ENCODE data around the gene NPR3. TPM values are rescaled to one million over a fixed set of nuclear protein-coding genes. Genes with fewer than 3 reads are reported as not detected.

Gene NPR3
- total RNA-seq, 2 donors from 2014 or later: 0.20 to 0.82 TPM

DNA sequence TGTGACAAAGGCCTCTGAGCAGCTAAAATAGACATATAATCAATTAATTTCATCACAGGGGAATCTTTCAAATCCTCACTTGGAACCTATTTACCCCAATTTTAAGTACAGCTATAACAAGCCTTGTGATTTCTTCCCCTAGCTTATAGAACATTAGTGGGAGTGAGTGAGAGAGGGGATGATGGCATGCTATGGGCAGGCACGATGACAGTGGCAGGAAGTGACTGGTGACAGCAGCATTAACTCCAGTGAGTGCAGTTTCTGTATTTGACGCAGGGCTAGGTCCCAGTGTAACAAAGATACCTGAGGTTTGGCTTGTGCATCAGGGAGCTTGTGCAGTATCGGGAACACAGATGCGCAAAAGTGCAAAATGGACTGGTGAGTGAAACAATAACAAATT is 54.1 kb downstream of the NPR3 start:
- peaks cover 14% of the 10 kb centered on the region for H3K9me3 Mint-ChIP-seq
- no peaks in the 10 kb centered on the region for H3K4me1 ChIP-seq (ENCODE audit: control insufficient read depth, insufficient read depth, low read length)
- no peaks in the 10 kb centered on the region for H3K4me1 Mint-ChIP-seq
- H3K4me3 Mint-ChIP-seq: no peak overlapping the region
- H3K27me3 Mint-ChIP-seq (ENCODE audit: insufficient read depth): no peaks in the 10 kb centered on the region
- no peaks in the 10 kb centered on the region for H3K27me3 ChIP-seq (ENCODE audit: control insufficient read depth, insufficient read depth, low read length, poor library complexity, severe bottlenecking)
- 91 to 93% methylated on average over 4 of the region's 4 CpGs for WGBS, 2 experiments (ENCODE audit: insufficient coverage in 1 of 2, insufficient read length in 1 of 2)
- no peaks in the 10 kb centered on the region for H3K36me3 Mint-ChIP-seq (ENCODE audit: low read depth)
- H3K9me3 ChIP-seq (ENCODE audit: control insufficient read depth, low read length): no peaks in the 10 kb centered on the region
- no peak overlapping the region for H3K9ac ChIP-seq (ENCODE audit: extremely low read depth, low read length, poor library complexity, severe bottlenecking)
- TF ChIP-seq CTCF (conservative IDR thresholded peaks at IDR 0.05): no peak
- no peak overlapping the region for H3K27ac ChIP-seq (ENCODE audit: low read depth, low read length)
- H3K27ac Mint-ChIP-seq: no peak overlapping the region
- H3K4me3 ChIP-seq (ENCODE audit: low read length): no peak overlapping the region
- H3K36me3 ChIP-seq (ENCODE audit: control insufficient read depth, insufficient read depth, low read length): no peaks in the 10 kb centered on the region
- DNase-seq: no peak

- WGBS, 2 experiments (ENCODE audit: insufficient coverage in 1 of 2, insufficient read length in 1 of 2): 80 to 85% methylated on average over 3 to 8 of the region's 8 CpGs
- no peaks in the 10 kb centered on the region for H3K27me3 ChIP-seq (ENCODE audit: control insufficient read depth, insufficient read depth, low read length, poor library complexity, severe bottlenecking)
- no peak overlapping the region for H3K9ac ChIP-seq (ENCODE audit: extremely low read depth, low read length, poor library complexity, severe bottlenecking)
- no peaks in the 10 kb centered on the region for H3K36me3 Mint-ChIP-seq (ENCODE audit: low read depth)
- no peaks in the 10 kb centered on the region for H3K9me3 ChIP-seq (ENCODE audit: control insufficient read depth, low read length)
- H3K4me1 Mint-ChIP-seq: no peaks in the 10 kb centered on the region
- no peaks in the 10 kb centered on the region for H3K36me3 ChIP-seq (ENCODE audit: control insufficient read depth, insufficient read depth, low read length)
- H3K4me1 ChIP-seq (ENCODE audit: control insufficient read depth, insufficient read depth, low read length): no peaks in the 10 kb centered on the region
- H3K4me3 ChIP-seq (ENCODE audit: low read length): no peak overlapping the region
- H3K9me3 Mint-ChIP-seq: peaks cover 3% of the 10 kb centered on the region
- no peak for DNase-seq
- no peak overlapping the region for H3K27ac ChIP-seq (ENCODE audit: low read depth, low read length)
- H3K27me3 Mint-ChIP-seq (ENCODE audit: insufficient read depth): no peaks in the 10 kb centered on the region
- no peak overlapping the region for H3K4me3 Mint-ChIP-seq
- TF ChIP-seq CTCF (conservative IDR thresholded peaks at IDR 0.05): no peak
- no peak overlapping the region for H3K27ac Mint-ChIP-seq
Measured at GRCh38 chr5:32767948-32768467, 56.9 kb downstream of the NPR3 start.

- Mint-ChIP-seq H3K36me3 (ENCODE audit: low read depth) (no peaks in the 10 kb centered on the region), H3K9me3 (no peaks in the 10 kb centered on the region), H3K27me3 (ENCODE audit: insufficient read depth) (peaks cover 7% of the 10 kb centered on the region), H3K27ac (no peak overlapping the region), H3K4me3 (no peak overlapping the region), H3K4me1 (no peaks in the 10 kb centered on the region)
- TF ChIP-seq CTCF (conservative IDR thresholded peaks at IDR 0.05): no peak
- Histone ChIP-seq H3K9ac (ENCODE audit: extremely low read depth, low read length, poor library complexity, severe bottlenecking) (no peak overlapping the region), H3K9me3 (ENCODE audit: control insufficient read depth, low read length) (no peaks in the 10 kb centered on the region), H3K27ac (ENCODE audit: low read depth, low read length) (no peak overlapping the region), H3K27me3 (ENCODE audit: control insufficient read depth, insufficient read depth, low read length, poor library complexity, severe bottlenecking) (no peaks in the 10 kb centered on the region), H3K4me1 (ENCODE audit: control insufficient read depth, insufficient read depth, low read length) (no peaks in the 10 kb centered on the region), H3K36me3 (ENCODE audit: control insufficient read depth, insufficient read depth, low read length) (no peaks in the 10 kb centered on the region), H3K4me3 (ENCODE audit: low read length) (no peak overlapping the region)
- 85 to 91% methylated on average over 7 to 8 of the region's 8 CpGs for WGBS, 2 experiments (ENCODE audit: insufficient coverage in 1 of 2, insufficient read length in 1 of 2)
- no peak for DNase-seq
Measured at GRCh38 chr5:32769711-32770110, 58.6 kb downstream of the NPR3 start.

All from endodermal cell (in vitro differentiated cells).